Heart left ventricle (tissue), 16 donors: ENCODE results near the gene PRKN. TPM values are rescaled to one million over a fixed set of nuclear protein-coding genes. Genes with fewer than 3 reads are reported as not detected.

Source experiments
- ATAC-seq, 4 donors: fragments of 200-7000 bp; cut with Tn5 transposase; one replicate each; pipeline ENCODE4 v1.9.1; 2020 to 2022; ENCODE audit warnings: moderate library complexity in 4 of 4, mild to moderate bottlenecking in 3 of 4, moderate number of reproducible peaks in 1 of 4
- DNase-seq, 5 donors: peaks; one replicate each; pipeline ENCODE4 v3.0.0-alpha.2; 2020
- H3K27ac ChIP-seq, 12 donors: fragments of 200-600 bp; sonication (generic) in 4 of 12; one replicate each; pipeline versions ENCODE4 v1.5.0 to v1.8.0; 2016 to 2022; ENCODE audit warnings: mild to moderate bottlenecking in 2 of 12
- H3K27me3 ChIP-seq, 9 donors: fragments of 200-600 bp; sonication (generic) in 2 of 9; one replicate each; pipeline versions ENCODE4 v1.5.1 to v1.8.0; 2016 to 2022; ENCODE audit warnings: mild to moderate bottlenecking in 3 of 9
- H3K36me3 ChIP-seq, 9 donors: fragments of 200-600 bp; sonication (generic) in 2 of 9; one replicate each; pipeline versions ENCODE4 v1.5.0 to v1.8.0; 2018 to 2022; ENCODE audit warnings: mild to moderate bottlenecking in 2 of 9
- H3K4me1 ChIP-seq, 12 donors: fragments of 200-600 bp; sonication (generic) in 4 of 12; one replicate each; pipeline versions ENCODE4 v1.5.0 to v1.8.0; 2016 to 2022; ENCODE audit warnings: mild to moderate bottlenecking in 3 of 12
- H3K4me3 ChIP-seq, 12 donors: fragments of 200-600 bp; sonication (generic) in 4 of 12; one replicate each; pipeline versions ENCODE4 v1.5.0 to v1.8.0; 2017 to 2022; ENCODE audit warnings: mild to moderate bottlenecking in 9 of 12, moderate library complexity in 4 of 12
- H3K9me3 ChIP-seq, 12 donors: fragments of 200-600 bp; sonication (generic) in 4 of 12; one replicate each; pipeline versions ENCODE4 v1.5.0 to v1.8.0; 2016 to 2022; ENCODE audit warnings: mild to moderate bottlenecking in 1 of 12
- POLR2A ChIP-seq, 2 donors: fragments of 450-650 bp; IDR thresholded peaks; one replicate each; pipeline ENCODE4 v1.6.1; 2017; ENCODE audit warnings: antibody characterized with exemption in 2 of 2, mild to moderate bottlenecking in 2 of 2, moderate library complexity in 2 of 2
- WGBS, 4 donors: extraction: QIAGEN DNeasy Blood & Tissue Kit in 2 of 4; methylation state at CpG; one replicate each; pipeline versions ENCODE4 v1.1.5 to v1.1.7; 2013 to 2018; 5-methylcytosine and 5-hydroxymethylcytosine counted together
- intact Hi-C, 10 donors: fragments of 100-400 bp; cut with DNase I; formaldehyde crosslinking; loops; one replicate each; pipeline versions ENCODE4 v1.11.1 to v1.14.2; 2022
- polyA plus RNA-seq, 2 donors: library from polyadenylated mRNA; stranded (reverse); fragments of 200-250 nt; gene quantifications; one replicate each; pipeline ENCODE4 v1.2.3, GENCODE V29; 2013
- total RNA-seq, 9 donors: library from RNA; depleted of rRNA in 2 of 9; stranded (reverse); fragments of >200 nt in 2 of 9; fragmentation: NEBNext Ultra II Directional in 3 of 9; extraction: Animal tissue kit (Norgen Biotek cat#: 25700) in 3 of 9; gene quantifications; one replicate each; pipeline versions ENCODE4 v1.1.0 to v1.2.4, GENCODE V29; 2016 to 2023
- TF ChIP-seq, protein P1 (sequence below), 12 donors: fragments of 200-600 bp; sonication (generic) in 4 of 12; IDR thresholded peaks; one replicate each; pipeline versions ENCODE4 v1.5.0 to v1.8.0; 2018 to 2022; ENCODE audit warnings: antibody characterized with exemption in 12 of 12, mild to moderate bottlenecking in 5 of 12
- donor health status: ischemic (EF 13 %, LVEDD 7.1; RV severe dilation, severe dysfunction).
- donor health status: healthy with polysubstance abuse.
- donor health status: DM: no; HTN: yes; CAD: no.
- donor health status: DM: no; HTN: no; CAD: no.
- donor health status: ischemic (EF 25% LVEDD 6.9; RV normal size, moderate dysfunction).
- donor health status: ischemic (EF 25% LVEDD 5.7; RV mildly dilated, moderate dysfunction).
- donor health status: healthy.
- donor health status: DM: yes; HTN: yes; CAD: no.
- donor health status: ischemic (EF 35%, LVEDD 5.7; RV mildly dilated, moderate dysfunction).
- donor health status: nonischemic (EF 11% LVEDD 7.7; RV severe dilation, severe dysfunction).
- donor health status: DM: yes; HTN: yes; CAD: no.
- donor health status: PGD.
- donor health status: ischemic (EF 29% LVEDD 5.4; RV normal size, mild dysfunction).
- donor health status: nonischemic (EF 23%, LVEDD 6.1; RV moderate dilation, normal function).

PRKN gene
- total and polyA plus RNA-seq, 11 donors: 3.4 to 32.5 (median 21.2) TPM

DNA sequence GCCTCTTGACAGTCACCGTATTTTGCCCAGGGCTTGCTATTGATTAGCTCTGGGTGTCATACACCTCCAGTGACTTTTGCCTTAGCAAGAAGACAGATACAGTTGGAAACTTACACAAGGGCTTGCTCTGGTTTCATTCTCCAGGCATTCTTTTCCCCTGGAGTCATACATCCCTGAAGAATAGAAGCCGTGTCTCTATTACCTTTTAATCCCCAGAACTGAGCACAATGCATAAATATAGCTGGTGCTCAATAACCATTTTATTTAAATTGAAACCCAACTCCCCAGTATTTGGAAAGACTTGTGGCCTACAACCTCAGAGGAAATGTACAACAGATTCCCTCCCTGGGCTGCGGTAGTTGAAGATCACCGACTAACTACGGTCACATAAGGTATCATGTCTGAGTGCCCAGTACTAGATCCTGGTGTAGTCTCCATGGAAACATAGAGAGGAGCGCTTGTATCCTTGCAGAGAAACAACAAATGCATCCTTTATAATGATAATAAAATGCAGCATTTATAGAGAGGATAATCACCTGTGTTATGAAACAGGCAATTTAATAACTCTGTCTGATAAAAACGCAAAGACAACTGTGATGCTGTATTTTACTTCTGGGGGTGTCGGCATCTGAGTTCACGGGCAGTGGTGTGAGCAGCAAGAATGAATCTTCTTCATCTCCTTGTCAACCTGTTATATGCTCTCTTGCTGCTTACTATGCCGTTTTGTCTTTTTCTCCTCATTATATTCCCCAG, 1052.5 kb downstream of the PRKN start:
- ATAC-seq (no peak), DNase-seq (no peak)
- H3K36me3 ChIP-seq: no peaks in the 10 kb centered on the region
- H3K27me3 ChIP-seq: no peaks in the 10 kb centered on the region
- H3K9me3 ChIP-seq: no peaks in the 10 kb centered on the region
- H3K4me3 ChIP-seq: no peak overlapping the region
- no peak for TF ChIP-seq POLR2A (IDR thresholded peaks at IDR 0.05)
- TF ChIP-seq, protein P1, sequence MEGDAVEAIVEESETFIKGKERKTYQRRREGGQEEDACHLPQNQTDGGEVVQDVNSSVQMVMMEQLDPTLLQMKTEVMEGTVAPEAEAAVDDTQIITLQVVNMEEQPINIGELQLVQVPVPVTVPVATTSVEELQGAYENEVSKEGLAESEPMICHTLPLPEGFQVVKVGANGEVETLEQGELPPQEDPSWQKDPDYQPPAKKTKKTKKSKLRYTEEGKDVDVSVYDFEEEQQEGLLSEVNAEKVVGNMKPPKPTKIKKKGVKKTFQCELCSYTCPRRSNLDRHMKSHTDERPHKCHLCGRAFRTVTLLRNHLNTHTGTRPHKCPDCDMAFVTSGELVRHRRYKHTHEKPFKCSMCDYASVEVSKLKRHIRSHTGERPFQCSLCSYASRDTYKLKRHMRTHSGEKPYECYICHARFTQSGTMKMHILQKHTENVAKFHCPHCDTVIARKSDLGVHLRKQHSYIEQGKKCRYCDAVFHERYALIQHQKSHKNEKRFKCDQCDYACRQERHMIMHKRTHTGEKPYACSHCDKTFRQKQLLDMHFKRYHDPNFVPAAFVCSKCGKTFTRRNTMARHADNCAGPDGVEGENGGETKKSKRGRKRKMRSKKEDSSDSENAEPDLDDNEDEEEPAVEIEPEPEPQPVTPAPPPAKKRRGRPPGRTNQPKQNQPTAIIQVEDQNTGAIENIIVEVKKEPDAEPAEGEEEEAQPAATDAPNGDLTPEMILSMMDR (IDR thresholded peaks at IDR 0.05): no peak
- intact Hi-C loops: no loop called here
- H3K27ac ChIP-seq: no peak overlapping the region
- WGBS, 4 donors: 84 to 96% (median 95%) methylated on average over 10 of the region's 10 CpGs
- no peaks in the 10 kb centered on the region for H3K4me1 ChIP-seq

DNA sequence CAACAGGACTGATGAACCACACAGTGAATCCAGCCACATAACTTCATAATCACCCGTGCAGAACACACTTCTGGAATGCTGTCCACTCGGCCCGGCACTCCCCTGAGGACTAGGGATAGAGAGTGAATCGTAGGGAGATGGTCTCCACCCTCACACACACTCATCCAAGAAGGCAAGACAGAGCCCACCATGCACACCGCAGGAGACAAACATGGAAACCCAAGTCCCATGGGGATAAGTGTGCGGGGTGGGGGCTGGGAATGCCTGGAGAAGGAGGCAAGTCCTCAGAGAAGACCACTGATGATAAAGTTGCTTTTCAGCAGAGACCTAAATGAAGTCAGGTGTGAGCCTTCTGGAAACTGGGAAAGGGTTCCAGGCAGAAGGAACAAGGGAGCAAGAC, 1054.5 kb downstream of the PRKN start:
- Histone ChIP-seq H3K27me3 (no peaks in the 10 kb centered on the region), H3K36me3 (no peaks in the 10 kb centered on the region), H3K27ac (no peak overlapping the region), H3K4me1 (no peaks in the 10 kb centered on the region), H3K4me3 (no peak overlapping the region), H3K9me3 (no peaks in the 10 kb centered on the region)
- WGBS, 4 donors: 88 to 92% (median 89%) methylated on average over 6 of the region's 6 CpGs
- DNase-seq (no peak), ATAC-seq (no peak)
- intact Hi-C loops: no loop called here
- TF ChIP-seq, protein P1 (IDR thresholded peaks at IDR 0.05): no peak
- no peak for TF ChIP-seq POLR2A (IDR thresholded peaks at IDR 0.05)

DNA sequence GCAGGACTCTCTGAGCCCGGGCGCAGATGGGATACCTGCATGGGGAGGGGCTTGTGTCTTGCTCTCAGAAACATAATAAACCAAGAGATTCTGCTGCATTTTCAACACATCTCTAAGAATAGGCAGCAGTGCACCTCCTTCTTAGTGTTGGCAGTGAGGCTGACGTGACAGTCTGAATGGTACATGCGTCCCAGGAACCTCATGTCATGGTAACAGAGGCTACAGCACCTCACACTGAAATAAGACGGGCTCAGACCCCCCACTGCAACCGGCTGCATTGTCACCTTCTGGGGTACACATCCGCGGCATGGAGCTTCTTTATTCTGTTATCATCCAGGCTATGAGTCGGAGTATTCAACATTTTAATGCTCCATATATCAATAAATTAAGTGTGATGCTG, 1056.4 kb downstream of the PRKN start:
- DNase-seq: no peak
- H3K4me1 ChIP-seq: no peaks in the 10 kb centered on the region
- H3K9me3 ChIP-seq: no peaks in the 10 kb centered on the region
- H3K27ac ChIP-seq: no peak overlapping the region
- no peaks in the 10 kb centered on the region for H3K36me3 ChIP-seq
- ATAC-seq: no peak
- no peaks in the 10 kb centered on the region for H3K27me3 ChIP-seq
- intact Hi-C loops: no loop called here
- WGBS, 4 donors: 90 to 98% (median 94%) methylated on average over 9 of the region's 9 CpGs
- H3K4me3 ChIP-seq: no peak overlapping the region
- TF ChIP-seq POLR2A (IDR thresholded peaks at IDR 0.05): no peak
- TF ChIP-seq, protein P1 (IDR thresholded peaks at IDR 0.05): no peak

DNA sequence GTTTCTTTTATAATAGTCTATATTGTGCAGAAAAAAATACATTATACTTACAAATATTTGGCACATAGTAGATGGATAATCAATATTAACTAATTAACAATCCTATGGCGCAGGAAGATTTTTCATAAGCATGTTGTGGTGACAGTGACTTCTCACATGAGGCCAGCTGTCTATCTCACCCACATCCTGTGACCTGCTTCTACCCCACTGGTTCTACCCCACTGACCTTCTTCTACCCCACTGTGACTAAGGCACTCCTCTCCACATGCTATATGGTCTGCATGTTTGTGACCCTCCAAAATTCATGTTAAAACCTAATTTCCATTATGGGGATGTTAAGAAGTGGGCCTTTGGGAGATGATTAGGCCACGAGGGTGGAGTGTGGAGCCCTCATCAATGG, 1058.9 kb downstream of the PRKN start:
- H3K4me1 ChIP-seq: no peaks in the 10 kb centered on the region
- no peak overlapping the region for H3K27ac ChIP-seq
- DNase-seq: no peak
- H3K36me3 ChIP-seq: no peaks in the 10 kb centered on the region
- TF ChIP-seq, protein P1 (IDR thresholded peaks at IDR 0.05): no peak
- no peak for TF ChIP-seq POLR2A (IDR thresholded peaks at IDR 0.05)
- 85 to 93% (median 88%) methylated on average over 2 of the region's 2 CpGs for WGBS, 4 donors
- ATAC-seq: no peak
- no peaks in the 10 kb centered on the region for H3K27me3 ChIP-seq
- H3K4me3 ChIP-seq: no peak overlapping the region
- peaks cover 0 to 8% (median 0%) of the 10 kb centered on the region in 12 donors for H3K9me3 ChIP-seq
- intact Hi-C loops: no loop called here
